H1 (cell line): ENCODE data around the gene UBE2D2. TPM values are rescaled to one million over a fixed set of nuclear protein-coding genes. Genes with fewer than 3 reads are reported as not detected.

Experiments used
- CTCF ChIA-PET: fragments of 300-600 bp; sonication (Branson Sonifier 250); formaldehyde crosslinking; loops from one replicate; lab custom pipeline; 2021; ENCODE audit not compliant: partially characterized antibody; lab: Charles Lee
- POLR2A ChIA-PET: fragments of 300-600 bp; sonication (Branson Sonifier 250); formaldehyde crosslinking; loops from one replicate; lab custom pipeline; 2021; ENCODE audit warnings: inconsistent platforms; ENCODE audit not compliant: partially characterized antibody; lab: Charles Lee
- DNase-seq, 2 experiments: peaks; one replicate each; pipeline versions ENCODE4 v3.0.0 to v3.0.0-alpha.2; 2010 to 2022; ENCODE audit warnings: low spot score in 2 of 2, low read depth in 1 of 2, mixed read lengths in 1 of 2
- FAIRE-seq: peaks from 2 replicates; lab custom pipeline; 2011; peaks lifted over from hg19 to GRCh38; lab: Jason Lieb, UNC
- H2AFZ ChIP-seq: 2 replicates; pipeline ENCODE4 v1.8.1; 2012; ENCODE audit warnings: low read length, inconsistent platforms
- H2AK5ac ChIP-seq: 2 replicates; pipeline ENCODE4 v1.6.1; 2013; ENCODE audit warnings: low read depth, low read length
- H2BK120ac ChIP-seq: replicated peaks from 2 replicates; pipeline ENCODE3; 2013; ENCODE audit warnings: low read depth, low read length, inconsistent platforms
- H2BK12ac ChIP-seq: 2 replicates; pipeline ENCODE4 v1.6.1; 2013; ENCODE audit warnings: low read depth, low read length
- H2BK15ac ChIP-seq: 2 replicates; pipeline ENCODE4 v1.6.1; 2013; ENCODE audit warnings: low read length
- H2BK20ac ChIP-seq: 2 replicates; pipeline ENCODE4 v1.6.1; 2013; ENCODE audit warnings: low read length
- H2BK5ac ChIP-seq: 2 replicates; pipeline ENCODE4 v1.6.1; 2013; ENCODE audit warnings: low read depth, low read length
- H3K14ac ChIP-seq: 2 replicates; pipeline ENCODE4 v1.6.1; 2013; ENCODE audit warnings: inconsistent platforms; ENCODE audit not compliant: insufficient read length
- H3K18ac ChIP-seq: 2 replicates; pipeline ENCODE4 v1.6.1; 2013; ENCODE audit warnings: low read length; ENCODE audit errors: extremely low read depth
- H3K23ac ChIP-seq: 2 replicates; pipeline ENCODE4 v1.6.1; 2013; ENCODE audit warnings: inconsistent platforms; ENCODE audit not compliant: insufficient read length
- H3K23me2 ChIP-seq: 2 replicates; pipeline ENCODE4 v1.6.1; 2013; ENCODE audit warnings: low read depth, low read length
- H3K27ac ChIP-seq: 2 replicates; pipeline ENCODE4 v1.6.1; 2011; ENCODE audit warnings: low read depth, low read length, inconsistent platforms
- H3K27me3 ChIP-seq, 4 experiments: replicated peaks in 1 of 4; 1 replicate in 1 of 4; 2 replicates in 3 of 4; pipeline versions ENCODE4 v1.6.1 to v1.8.1; 2011 to 2013; ENCODE audit warnings: low read length in 3 of 4, mild to moderate bottlenecking in 3 of 4, inconsistent platforms in 2 of 4, mixed read lengths in 2 of 4, moderate library complexity in 1 of 4; ENCODE audit not compliant: control insufficient read depth in 3 of 4, insufficient read depth in 3 of 4; ENCODE audit errors: extremely low read depth in 1 of 4
- H3K36me3 ChIP-seq, 4 experiments: 2 replicates each; pipeline versions ENCODE4 v1.6.1 to v1.8.1; 2011 to 2013; ENCODE audit warnings: mild to moderate bottlenecking in 4 of 4, low read length in 3 of 4, moderate library complexity in 2 of 4, control low read depth in 1 of 4, inconsistent platforms in 1 of 4; ENCODE audit not compliant: insufficient read depth in 4 of 4, control insufficient read depth in 2 of 4
- H3K4ac ChIP-seq: replicated peaks from 2 replicates; pipeline ENCODE3; 2013; ENCODE audit warnings: low read length, low read depth, mixed read lengths, inconsistent platforms; ENCODE audit not compliant: insufficient read length
- H3K4me1 ChIP-seq, 4 experiments: replicated peaks in 1 of 4; 1 replicate in 1 of 4; 2 replicates in 3 of 4; pipeline versions ENCODE4 v1.6.1 to v1.8.1; 2011 to 2013; ENCODE audit warnings: low read length in 3 of 4, inconsistent platforms in 2 of 4, mixed read lengths in 1 of 4; ENCODE audit not compliant: insufficient read depth in 4 of 4, control insufficient read depth in 3 of 4
- H3K4me2 ChIP-seq, 2 experiments: 2 replicates each; pipeline versions ENCODE4 v1.6.1 to v1.8.1; 2011 to 2013; ENCODE audit warnings: low read depth in 2 of 2, low read length in 2 of 2, control low read depth in 1 of 2, inconsistent platforms in 1 of 2, mild to moderate bottlenecking in 1 of 2; ENCODE audit not compliant: insufficient read depth in 1 of 2
- H3K4me3 ChIP-seq, 4 experiments: fragments of 200-600, 300-600 bp in 1 of 4; sonication (generic), shearing (Covaris generic), sonication (Bioruptor Twin) in 1 of 4; 2 replicates each; pipeline versions ENCODE4 v1.5.1 to v1.8.1; 2011 to 2016; ENCODE audit warnings: low read length in 4 of 4, low read depth in 3 of 4, control low read depth in 2 of 4, inconsistent platforms in 2 of 4, mild to moderate bottlenecking in 2 of 4, mixed read lengths in 1 of 4, moderate library complexity in 1 of 4; ENCODE audit not compliant: insufficient read depth in 2 of 4; ENCODE audit errors: extremely low read depth in 1 of 4
- H3K56ac ChIP-seq: replicated peaks from 2 replicates; pipeline ENCODE3; 2013; ENCODE audit warnings: low read depth, mild to moderate bottlenecking, mixed read lengths, low read length, inconsistent platforms; ENCODE audit not compliant: insufficient read length
- H3K79me1 ChIP-seq: 2 replicates; pipeline ENCODE4 v1.6.1; 2013; ENCODE audit warnings: low read depth, low read length, control low read depth
- H3K79me2 ChIP-seq, 2 experiments: 2 replicates each; pipeline versions ENCODE4 v1.6.1 to v1.8.1; 2012 to 2013; ENCODE audit warnings: low read length in 2 of 2, mild to moderate bottlenecking in 2 of 2, inconsistent platforms in 1 of 2; ENCODE audit not compliant: insufficient read depth in 2 of 2, control insufficient read depth in 1 of 2
- H3K9ac ChIP-seq, 4 experiments: replicated peaks in 1 of 4; 1 replicate in 1 of 4; 2 replicates in 3 of 4; pipeline versions ENCODE4 v1.6.1 to v1.8.1; 2011 to 2013; ENCODE audit warnings: low read depth in 3 of 4, low read length in 3 of 4, control low read depth in 2 of 4, mild to moderate bottlenecking in 2 of 4, moderate library complexity in 2 of 4, inconsistent platforms in 1 of 4; ENCODE audit errors: extremely low read depth in 1 of 4
- H3K9me3 ChIP-seq, 2 experiments: 2 replicates each; pipeline versions ENCODE4 v1.6.1 to v1.8.1; 2012 to 2013; ENCODE audit warnings: mild to moderate bottlenecking in 2 of 2, moderate library complexity in 2 of 2, control low read depth in 1 of 2, inconsistent platforms in 1 of 2, low read depth in 1 of 2, low read length in 1 of 2, mixed read lengths in 1 of 2; ENCODE audit not compliant: insufficient read depth in 2 of 2
- H4K20me1 ChIP-seq, 2 experiments: replicated peaks in 1 of 2; 2 replicates each; pipeline versions ENCODE3 to v1.8.1; 2011 to 2013; ENCODE audit warnings: inconsistent platforms in 2 of 2, low read length in 2 of 2, mild to moderate bottlenecking in 1 of 2; ENCODE audit not compliant: insufficient read depth in 2 of 2, control insufficient read depth in 1 of 2
- H4K5ac ChIP-seq: 2 replicates; pipeline ENCODE4 v1.6.1; 2013; ENCODE audit warnings: low read length, low read depth, mixed read lengths, inconsistent platforms; ENCODE audit not compliant: insufficient read length
- H4K8ac ChIP-seq: 2 replicates; pipeline ENCODE4 v1.8.0; 2013; ENCODE audit warnings: mild to moderate bottlenecking, moderate library complexity, low read length, inconsistent platforms; ENCODE audit not compliant: insufficient read depth; ENCODE audit errors: extremely low read depth
- H4K91ac ChIP-seq: replicated peaks from 2 replicates; pipeline ENCODE3; 2013; ENCODE audit warnings: low read length, mixed read lengths, inconsistent platforms; ENCODE audit not compliant: insufficient read length
- BACH1 ChIP-seq: IDR thresholded peaks from 2 replicates; pipeline ENCODE4 v1.6.1; 2012; ENCODE audit warnings: low read length, improper control_type of control experiment
- POLR2A ChIP-seq, 2 experiments: IDR thresholded peaks; 1 replicate in 1 of 2; 2 replicates in 1 of 2; pipeline ENCODE4 v1.6.1; 2011; ENCODE audit warnings: low read depth in 2 of 2, low read length in 2 of 2, mild to moderate bottlenecking in 2 of 2; ENCODE audit errors: control extremely low read depth in 1 of 2
- SAP30 ChIP-seq: fragments of 300-600 bp; sonication (generic); IDR thresholded peaks from 2 replicates; pipeline ENCODE4 v1.7.1; 2012; ENCODE audit warnings: low read length, moderate library complexity, mild to moderate bottlenecking, inconsistent platforms; ENCODE audit not compliant: insufficient read depth, insufficient replicate concordance
- ZNF274 ChIP-seq: IDR thresholded peaks from 2 replicates; pipeline ENCODE4 v1.7.0; 2012; ENCODE audit warnings: low read length, borderline replicate concordance; ENCODE audit errors: extremely low read depth
- WGBS, 2 experiments: shearing (Covaris generic) in 1 of 2; methylation state at CpG; one replicate each; pipeline versions ENCODE4 v1.1.6 to v1.1.7; 2013 to 2015; ENCODE audit warnings: low lambda C conversion rate in 2 of 2, mixed read lengths in 2 of 2, inconsistent platforms in 1 of 2, low coverage in 1 of 2, missing lambda C conversion rate in 1 of 2; ENCODE audit not compliant: insufficient replicate concordance in 2 of 2, insufficient coverage in 1 of 2, insufficient read length in 1 of 2; ENCODE audit errors: extremely low coverage in 1 of 2, missing lambda C conversion rate in 1 of 2; 5-methylcytosine and 5-hydroxymethylcytosine counted together
- polyA plus RNA-seq, 7 experiments: library from polyadenylated mRNA; depleted of rRNA in 3 of 7; stranded (reverse) in 5 of 7; unstranded in 2 of 7; fragments of >200 nt in 5 of 7; fragments of 200-250 nt in 2 of 7; gene quantifications; 1 replicate in 5 of 7; 2 replicates in 1 of 7; 4 replicates in 1 of 7; pipeline versions ENCODE4 v1.2.1 to v1.2.3, GENCODE V29; 2011 to 2013; ENCODE audit warnings: missing spikeins in 2 of 7, mixed read lengths in 2 of 7
- total RNA-seq: library from RNA; stranded (reverse); fragmentation: NEBNext Ultra II Directional; extraction: Animal tissue kit (Norgen Biotek cat#: 25700); gene quantifications from 2 replicates; pipeline ENCODE4 v1.2.1, GENCODE V29; 2021

The UBE2D2 gene
- total and polyA plus RNA-seq, 2 of the 8 experiments (the other 6 are each of a cell fraction or from before 2014, with no cell fraction given) = 66.9 to 203 TPM

DNA sequence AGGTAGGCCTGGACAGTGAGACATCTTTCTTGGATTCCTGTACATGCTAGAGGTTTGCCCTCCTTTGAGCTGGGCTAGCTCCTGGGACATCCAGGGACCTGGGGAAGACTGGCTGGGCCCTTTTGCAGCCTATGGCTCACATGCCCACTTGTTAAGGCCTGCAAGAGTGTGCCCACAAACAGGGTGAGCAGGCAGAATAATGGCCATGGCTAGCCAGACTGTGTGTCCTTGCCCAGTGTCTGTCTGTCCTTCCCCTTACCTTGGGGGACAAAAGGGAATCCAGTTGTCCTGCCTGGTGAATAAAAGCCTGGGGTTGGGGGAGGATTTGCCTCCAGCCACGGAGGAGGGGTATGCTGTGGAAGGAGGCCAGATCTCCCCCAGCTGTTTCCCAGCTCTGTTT, 74.1 kb downstream of the UBE2D2 start:
- no peaks in the 10 kb centered on the region for H3K9me3 ChIP-seq
- no peak overlapping the region for H4K91ac ChIP-seq
- H4K5ac ChIP-seq = no peak overlapping the region
- 45% methylated on average over 1 of the region's 1 CpG; no CpG with 5 or more reads in 1 of the 2 experiments for WGBS, 2 experiments
- H3K27me3 ChIP-seq = no peaks in the 10 kb centered on the region; a peak in 1 of 7 replicates
- peak overlapping the region; percentile 28; the same call in 1 of the 2 replicates for H2BK12ac ChIP-seq
- CTCF ChIA-PET = interaction anchor here (0.9 to 20.3 kb wide), 31 partner anchors 8 to 251 kb away, joined by 3 to 385 read pairs (median 12); partner anchors contain the start of gene CXXC5
- H2AFZ ChIP-seq = no peak overlapping the region
- H3K36me3 ChIP-seq = no peaks in the 10 kb centered on the region; a peak in 1 of 8 replicates
- no peak overlapping the region for H2BK120ac ChIP-seq
- no peak overlapping the region for H3K56ac ChIP-seq
- peak overlapping the region; percentile 36; the same call in 1 of the 2 replicates for H2BK20ac ChIP-seq
- H3K4me1 ChIP-seq = peaks cover 23 to 43% (median 32%) of the 10 kb centered on the region in 4 experiments
- DNase-seq = no peak
- no peak overlapping the region for H3K4ac ChIP-seq
- H3K18ac ChIP-seq = no peak overlapping the region
- no peak overlapping the region for H3K23ac ChIP-seq
- no peak overlapping the region for H4K8ac ChIP-seq
- no peak overlapping the region for H2BK5ac ChIP-seq
- no peak overlapping the region for H3K14ac ChIP-seq
- no peaks in the 10 kb centered on the region; the same call in 1 of the 2 replicates for H3K79me1 ChIP-seq
- H3K4me2 ChIP-seq = no peak overlapping the region
- peaks cover 0 to 4% of the 10 kb centered on the region in 2 experiments; a peak in 1 of 4 replicates for H3K79me2 ChIP-seq
- POLR2A ChIA-PET = interaction anchor here (0.8 to 9.8 kb wide), 10 partner anchors 15 to 136 kb away, joined by 3 to 212 read pairs (median 6); partner anchors contain the start of gene CXXC5
- H3K4me3 ChIP-seq = no peak overlapping the region
- H3K27ac ChIP-seq = no peak overlapping the region
- H3K23me2 ChIP-seq = peaks cover 6% of the 10 kb centered on the region
- peaks cover 0 to 15% of the 10 kb centered on the region in 2 experiments for H4K20me1 ChIP-seq
- no peak overlapping the region for H3K9ac ChIP-seq
- no peak overlapping the region for H2BK15ac ChIP-seq
- FAIRE-seq = no peak
- 0 out of 2 replicates have a peak overlapping the region, but pooled peaks have one; percentile 14 for H2AK5ac ChIP-seq
- TF ChIP-seq BACH1 (no peak), ZNF274 (no peak), POLR2A (IDR thresholded peaks at IDR 0.05; ENCODE audit: control extremely low read depth in 1 of 2, low read depth in 2 of 2, low read length in 2 of 2) (no peak), SAP30 (no peak)
